Dermis lymphatic vessel endothelial cell (primary cell): ENCODE data around the gene OR4C13. TPM values are rescaled to one million over a fixed set of nuclear protein-coding genes. Genes with fewer than 3 reads are reported as not detected.

ENCODE experiments used
- total RNA-seq: library from RNA; depleted of rRNA; stranded (reverse); fragments of >200 nt; gene quantifications from 2 replicates; pipeline ENCODE4 v1.2.1, GENCODE V29; 2014

The OR4C13 gene
- total RNA-seq: not detected in 2 replicates

DNA sequence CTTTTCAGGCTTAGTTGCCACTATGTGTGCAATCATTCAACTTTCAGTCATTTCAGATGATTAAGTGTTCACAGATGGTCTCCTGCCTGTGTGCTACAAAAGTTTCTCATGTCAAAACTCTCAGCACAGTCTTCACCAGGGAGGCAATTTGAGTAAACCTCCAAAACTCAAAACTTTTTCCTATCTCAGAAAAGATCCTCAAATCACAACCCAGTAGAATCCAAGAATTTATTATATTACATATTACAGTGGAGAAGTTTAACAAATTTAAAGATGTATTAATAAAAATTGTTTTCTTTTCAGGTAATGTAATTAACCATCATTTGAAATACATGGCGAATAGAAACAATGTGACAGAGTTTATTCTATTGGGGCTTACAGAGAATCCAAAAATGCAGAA is at the start of gene OR4C13:
OR4C13 (plus strand) TSS at position 301 of the 400 bp plus-strand sequence; CDS start at position 333, 32 bp downstream.

GRCh38 chr11:49982435-49982834 is 30.2 kb downstream of the OR4C13 start, which contains the start of gene OR4C12:
OR4C12 (minus strand) TSS chr11:49982535; CDS start chr11:49982501, 34 bp downstream.

Other genes starting within 250 kb of the OR4C13 start
- not detected in 2 replicates for gene OR4C12, start 30.1 kb downstream of the OR4C13 start, total RNA-seq
- gene OR4C45, start 80.5 kb downstream of the OR4C13 start, total RNA-seq: not detected in 2 replicates